ENCODE measurements around the gene PRICKLE4.

PRICKLE4 gene

DNA sequence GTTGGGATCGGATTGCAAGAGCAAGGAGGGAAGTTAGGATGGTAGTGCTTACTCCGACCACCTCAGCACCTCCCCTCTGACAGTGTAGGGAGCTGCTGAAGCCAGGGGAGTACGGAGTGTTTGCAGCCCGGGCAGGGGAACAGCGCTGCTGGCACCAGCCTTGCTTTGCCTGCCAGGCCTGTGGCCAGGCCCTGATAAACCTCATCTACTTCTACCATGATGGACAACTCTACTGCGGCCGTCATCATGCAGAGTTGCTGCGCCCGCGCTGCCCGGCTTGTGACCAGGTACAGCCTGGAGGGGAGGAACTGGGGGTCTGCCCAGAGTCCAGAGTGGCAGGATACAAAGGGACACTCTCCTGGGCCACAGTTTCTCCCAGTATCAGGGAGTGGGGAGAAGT, 4.7 kb downstream of the PRICKLE4 start:
- no peak for DNase-seq (ENCODE audit: low spot score)
- H3K27ac ChIP-seq = peak overlapping the region; percentile 89
- TF ChIP-seq, protein P1, sequence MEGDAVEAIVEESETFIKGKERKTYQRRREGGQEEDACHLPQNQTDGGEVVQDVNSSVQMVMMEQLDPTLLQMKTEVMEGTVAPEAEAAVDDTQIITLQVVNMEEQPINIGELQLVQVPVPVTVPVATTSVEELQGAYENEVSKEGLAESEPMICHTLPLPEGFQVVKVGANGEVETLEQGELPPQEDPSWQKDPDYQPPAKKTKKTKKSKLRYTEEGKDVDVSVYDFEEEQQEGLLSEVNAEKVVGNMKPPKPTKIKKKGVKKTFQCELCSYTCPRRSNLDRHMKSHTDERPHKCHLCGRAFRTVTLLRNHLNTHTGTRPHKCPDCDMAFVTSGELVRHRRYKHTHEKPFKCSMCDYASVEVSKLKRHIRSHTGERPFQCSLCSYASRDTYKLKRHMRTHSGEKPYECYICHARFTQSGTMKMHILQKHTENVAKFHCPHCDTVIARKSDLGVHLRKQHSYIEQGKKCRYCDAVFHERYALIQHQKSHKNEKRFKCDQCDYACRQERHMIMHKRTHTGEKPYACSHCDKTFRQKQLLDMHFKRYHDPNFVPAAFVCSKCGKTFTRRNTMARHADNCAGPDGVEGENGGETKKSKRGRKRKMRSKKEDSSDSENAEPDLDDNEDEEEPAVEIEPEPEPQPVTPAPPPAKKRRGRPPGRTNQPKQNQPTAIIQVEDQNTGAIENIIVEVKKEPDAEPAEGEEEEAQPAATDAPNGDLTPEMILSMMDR (conservative IDR thresholded peaks at IDR 0.05; ENCODE audit: low read depth) = no peak
- ChIA-PET POLR2A (ENCODE audit: low non-redundant PET) (interaction anchor here (0.9 kb wide), 1 partner anchor 52 kb away, joined by 3 read pairs; no protein-coding TSS in a partner anchor), CTCF (interaction anchor here (0.5 to 1.8 kb wide), 4 partner anchors 9 to 259 kb away, joined by 3 to 6 read pairs (median 4); no protein-coding TSS in a partner anchor)

DNA sequence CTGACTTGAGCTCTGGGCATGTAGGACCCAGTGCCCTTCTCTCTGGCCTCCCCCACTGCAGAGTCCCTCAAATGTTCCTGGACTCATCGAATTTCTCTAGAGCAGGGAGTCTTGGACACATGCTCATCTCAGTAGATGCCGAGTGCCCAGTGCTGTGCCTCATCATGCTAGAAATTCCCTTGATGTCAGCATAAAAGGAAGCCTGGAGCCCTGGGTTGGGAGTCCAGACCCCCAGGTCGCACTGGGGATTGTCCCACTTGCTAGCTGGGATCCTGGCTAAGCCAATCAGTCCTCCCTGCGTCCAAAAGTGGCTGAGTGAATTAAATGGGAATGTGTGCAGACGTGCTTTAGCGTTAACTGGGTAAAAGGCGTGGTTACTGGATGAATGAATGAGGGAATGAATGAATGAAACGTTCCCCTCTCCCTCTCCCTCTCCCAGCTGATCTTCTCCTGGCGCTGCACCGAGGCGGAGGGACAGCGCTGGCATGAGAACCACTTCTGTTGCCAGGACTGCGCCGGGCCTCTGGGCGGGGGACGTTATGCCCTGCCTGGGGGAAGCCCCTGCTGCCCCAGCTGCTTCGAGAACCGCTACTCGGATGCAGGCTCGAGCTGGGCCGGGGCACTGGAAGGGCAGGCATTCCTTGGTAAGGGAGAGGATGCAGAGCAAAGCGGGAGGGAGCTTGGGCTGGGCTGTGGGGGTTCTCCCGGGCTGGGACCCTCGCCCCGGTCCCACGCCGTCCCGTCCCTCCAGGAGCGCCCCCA, 5.3 kb downstream of the PRICKLE4 start:
- ChIA-PET CTCF (interaction anchor here (0.6 to 2.4 kb wide), 14 partner anchors 10 to 994 kb away, joined by 3 to 13 read pairs (median 3); partner anchors contain the start of genes BYSL, MED20 and TAF8), POLR2A (ENCODE audit: low non-redundant PET) (interaction anchor here (2.0 kb wide), 1 partner anchor 52 kb away, joined by 7 read pairs; no protein-coding TSS in a partner anchor)
- no peak for DNase-seq (ENCODE audit: low spot score)
- TF ChIP-seq, protein P1 (conservative IDR thresholded peaks at IDR 0.05; ENCODE audit: low read depth) = no peak
- peak overlapping the region; percentile 89 for H3K27ac ChIP-seq

DNA sequence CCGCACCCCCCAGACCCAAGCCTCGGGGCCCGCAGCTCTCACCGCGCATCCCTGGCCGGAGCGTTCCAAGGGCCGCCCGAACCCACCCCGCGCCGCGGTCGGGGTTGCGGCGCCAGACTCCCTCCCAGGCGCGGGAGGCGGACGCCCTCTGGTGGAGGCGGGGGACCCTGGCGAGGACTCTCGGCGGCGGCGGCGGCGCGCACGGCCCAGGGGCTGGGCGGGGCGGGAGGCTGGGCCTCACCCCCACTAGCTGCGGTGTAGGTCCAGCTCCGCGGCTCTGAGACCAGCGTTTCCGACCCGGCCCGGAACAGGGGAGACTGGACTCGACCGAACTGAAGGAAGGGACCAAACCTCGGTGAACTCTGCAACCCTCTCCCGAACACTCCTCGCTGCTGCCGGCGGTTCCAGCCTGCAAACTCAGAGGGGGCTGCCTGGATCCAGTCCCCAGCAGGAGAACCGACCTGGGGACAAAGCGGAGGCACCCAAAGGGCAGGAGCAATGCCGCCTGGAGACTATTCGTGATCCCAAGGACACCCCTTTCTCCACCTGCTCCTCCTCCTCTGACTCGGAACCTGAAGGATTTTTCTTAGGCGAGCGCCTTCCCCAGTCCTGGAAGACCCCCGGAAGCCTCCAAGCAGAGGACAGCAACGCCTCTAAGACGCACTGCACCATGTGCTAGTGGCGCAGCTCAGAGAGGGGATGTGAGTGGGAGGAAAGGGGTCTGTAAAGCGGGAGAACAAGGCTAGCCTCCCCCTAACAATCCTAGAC, 6.1 kb downstream of the PRICKLE4 start:
- CTCF ChIA-PET = interaction anchor here (0.5 to 2.4 kb wide), 26 partner anchors 10 to 993 kb away, joined by 3 to 13 read pairs (median 4); partner anchors contain the start of genes BYSL, MED20 and TAF8
- H3K27ac ChIP-seq = peak overlapping the region; percentile 89

DNA sequence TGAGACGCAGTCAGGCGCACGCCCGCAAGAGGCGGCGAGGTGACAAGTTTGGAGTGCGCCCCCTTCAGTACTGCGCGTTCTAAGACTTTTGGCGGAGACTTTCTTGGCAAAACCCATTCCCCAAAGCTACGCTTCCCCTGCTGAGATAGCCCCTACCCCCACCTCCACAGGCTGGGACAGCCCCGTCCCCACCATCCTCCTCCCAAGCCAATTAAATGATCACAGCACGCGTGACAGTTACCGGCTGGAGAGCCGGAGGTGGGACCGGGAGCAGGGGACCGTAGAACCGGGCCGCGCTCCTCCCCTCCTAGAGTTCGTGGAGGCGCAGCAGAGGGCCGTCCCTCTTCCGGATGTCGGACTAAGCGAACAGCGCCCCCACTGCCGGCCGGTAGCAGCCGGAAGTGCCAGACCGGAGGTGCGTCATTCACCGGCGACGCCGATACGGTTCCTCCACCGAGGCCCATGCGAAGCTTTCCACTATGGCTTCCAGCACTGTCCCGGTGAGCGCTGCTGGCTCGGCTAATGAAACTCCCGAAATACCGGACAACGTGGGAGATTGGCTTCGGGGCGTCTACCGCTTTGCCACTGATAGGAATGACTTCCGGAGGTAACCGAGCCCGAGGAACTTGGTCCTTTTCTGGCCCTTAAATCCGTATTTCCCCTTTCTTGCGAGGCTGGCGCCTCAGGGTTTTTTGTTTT, 6.8 kb downstream of the PRICKLE4 start, which contains the start of gene TOMM6:
Gene TOMM6 (plus strand): TSS at position 476 of the 699 bp plus-strand sequence. CDS start 4 bp downstream, at position 480.
- POLR2A ChIA-PET (ENCODE audit: low non-redundant PET) = interaction anchor here (0.5 to 2.0 kb wide), 2 partner anchors 53 to 65 kb away, joined by 5 to 7 read pairs; no protein-coding TSS in a partner anchor
- CTCF ChIA-PET = interaction anchor here (0.5 to 2.4 kb wide), 29 partner anchors 11 to 952 kb away, joined by 3 to 13 read pairs (median 4); partner anchors contain the start of genes BYSL, MED20 and TAF8
- DNase-seq (ENCODE audit: low spot score) = peak; percentile 89
- TF ChIP-seq, protein P1 (conservative IDR thresholded peaks at IDR 0.05; ENCODE audit: low read depth) = peak; percentile 85
- peak within 1 kb of the TSS; percentile 89 for H3K27ac ChIP-seq

More for the DNA sequence above, 6.1 kb downstream of the PRICKLE4 start:
- POLR2A ChIA-PET (ENCODE audit: low non-redundant PET) = interaction anchor here (0.5 to 2.0 kb wide), 2 partner anchors 52 to 64 kb away, joined by 5 to 7 read pairs; no protein-coding TSS in a partner anchor
- peak; percentile 85 for DNase-seq (ENCODE audit: low spot score)
- TF ChIP-seq, protein P1 (conservative IDR thresholded peaks at IDR 0.05; ENCODE audit: low read depth) = peak; percentile 84

DNA sequence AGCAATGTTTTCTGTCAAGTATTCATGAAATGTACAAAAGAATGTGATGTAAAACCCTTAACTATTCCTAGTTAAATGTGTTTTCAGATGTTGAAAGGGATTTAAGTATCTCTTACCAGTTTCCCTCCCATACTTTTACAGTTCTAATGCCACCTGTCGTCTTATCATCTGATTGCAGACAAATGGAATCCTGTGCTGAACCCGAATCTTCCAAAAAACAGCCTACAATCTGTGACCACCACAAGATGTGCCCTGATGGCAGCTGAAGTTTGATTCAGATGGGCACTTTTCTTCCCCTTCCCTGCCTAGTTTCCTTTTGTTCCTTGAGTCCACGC, 8.8 kb downstream of the PRICKLE4 start:
- TF ChIP-seq, protein P1 (conservative IDR thresholded peaks at IDR 0.05; ENCODE audit: low read depth) = no peak
- no peak overlapping the region for H3K27ac ChIP-seq
- no peak for DNase-seq (ENCODE audit: low spot score)
- ChIA-PET POLR2A (ENCODE audit: low non-redundant PET) (no interaction called here), CTCF (interaction anchor here (0.6 kb wide), 1 partner anchor 96 kb away, joined by 3 read pairs; no protein-coding TSS in a partner anchor)
